Fibroblast of upper back skin (primary cell): ENCODE measurements around the gene FTMT.
"Not testable (repeated sequence)": the region's sequence is repeated elsewhere in the genome, so short reads cannot be mapped to it uniquely, and the experiment has no call there.

Source experiments
- DNase-seq: peaks from one replicate; pipeline ENCODE4 v3.0.0-alpha.2; 2013

FTMT gene

DNA sequence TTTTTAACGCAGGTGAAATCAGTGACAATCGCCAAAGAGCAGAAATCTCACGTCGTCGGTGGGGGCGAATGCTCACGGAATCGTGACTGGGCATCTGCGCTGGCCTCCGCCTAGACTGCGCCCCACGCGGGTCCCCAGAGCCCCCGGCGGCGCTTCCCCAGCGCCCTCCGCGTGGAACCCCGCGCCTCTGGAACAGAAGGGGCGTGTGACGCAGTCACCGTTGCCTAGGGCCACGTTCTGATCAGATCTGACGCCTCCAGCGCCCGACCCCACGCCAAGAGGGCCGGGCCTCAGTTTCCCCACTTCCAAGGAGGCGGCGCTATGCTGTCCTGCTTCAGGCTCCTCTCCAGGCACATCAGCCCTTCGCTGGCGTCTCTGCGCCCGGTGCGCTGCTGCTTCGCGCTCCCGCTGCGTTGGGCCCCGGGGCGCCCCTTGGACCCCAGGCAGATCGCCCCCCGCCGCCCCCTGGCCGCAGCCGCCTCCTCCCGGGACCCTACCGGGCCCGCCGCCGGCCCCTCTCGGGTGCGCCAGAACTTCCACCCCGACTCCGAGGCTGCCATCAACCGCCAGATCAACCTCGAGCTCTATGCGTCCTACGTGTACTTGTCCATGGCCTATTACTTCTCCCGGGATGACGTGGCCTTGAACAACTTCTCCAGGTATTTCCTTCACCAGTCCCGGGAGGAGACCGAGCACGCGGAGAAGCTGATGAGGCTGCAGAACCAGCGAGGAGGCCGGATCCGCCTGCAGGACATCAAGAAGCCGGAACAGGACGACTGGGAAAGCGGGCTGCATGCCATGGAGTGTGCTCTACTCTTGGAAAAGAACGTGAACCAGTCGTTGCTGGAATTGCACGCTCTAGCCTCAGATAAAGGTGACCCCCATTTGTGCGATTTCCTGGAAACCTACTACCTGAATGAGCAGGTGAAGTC is at the start of gene FTMT:
FTMT (plus strand) TSS at position 240 of the 932 bp plus-strand sequence; CDS start at position 322, 82 bp downstream.
- no peak for DNase-seq

DNA sequence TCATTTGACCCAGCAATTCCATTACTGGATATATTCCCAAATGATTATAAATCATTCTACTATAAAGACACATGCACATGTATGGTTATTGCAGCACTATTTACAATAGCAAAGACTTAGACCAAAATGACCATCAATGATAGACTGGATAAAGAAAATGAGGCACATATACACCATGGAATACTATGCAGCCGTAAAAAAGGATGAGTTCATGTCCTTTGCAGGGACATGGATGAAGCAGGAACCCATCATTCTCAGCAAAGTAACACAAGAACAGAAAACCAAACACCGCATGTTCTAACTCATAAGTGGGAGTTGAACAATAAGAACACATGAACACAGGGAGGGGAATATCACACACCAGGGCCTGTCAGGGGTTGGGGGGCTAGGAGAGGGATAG is 46.4 kb upstream of the FTMT start:
- not testable (repeated sequence) for DNase-seq

DNA sequence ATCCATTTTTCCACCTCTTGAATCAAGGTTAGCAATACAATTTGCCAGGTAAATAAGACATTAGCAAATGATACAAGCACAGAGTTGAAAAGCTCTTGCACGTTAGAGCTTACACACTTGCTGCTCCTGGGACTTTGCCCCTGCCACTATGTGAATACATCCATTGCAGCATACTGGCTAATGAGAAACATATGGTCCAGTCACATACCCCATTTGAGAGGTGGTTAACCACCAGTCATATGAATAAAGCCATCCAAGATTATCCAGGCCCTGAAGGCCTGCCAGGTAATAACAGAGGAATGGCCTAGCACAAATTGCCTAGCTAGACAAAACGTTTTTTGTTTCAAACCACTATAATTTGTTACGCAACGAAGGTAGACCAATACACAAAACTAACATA is 45.8 kb upstream of the FTMT start:
- peak; percentile 65 for DNase-seq

GRCh38 chr5:121816164-121816563 is 35.5 kb upstream of the FTMT start:
- DNase-seq = no peak

DNA sequence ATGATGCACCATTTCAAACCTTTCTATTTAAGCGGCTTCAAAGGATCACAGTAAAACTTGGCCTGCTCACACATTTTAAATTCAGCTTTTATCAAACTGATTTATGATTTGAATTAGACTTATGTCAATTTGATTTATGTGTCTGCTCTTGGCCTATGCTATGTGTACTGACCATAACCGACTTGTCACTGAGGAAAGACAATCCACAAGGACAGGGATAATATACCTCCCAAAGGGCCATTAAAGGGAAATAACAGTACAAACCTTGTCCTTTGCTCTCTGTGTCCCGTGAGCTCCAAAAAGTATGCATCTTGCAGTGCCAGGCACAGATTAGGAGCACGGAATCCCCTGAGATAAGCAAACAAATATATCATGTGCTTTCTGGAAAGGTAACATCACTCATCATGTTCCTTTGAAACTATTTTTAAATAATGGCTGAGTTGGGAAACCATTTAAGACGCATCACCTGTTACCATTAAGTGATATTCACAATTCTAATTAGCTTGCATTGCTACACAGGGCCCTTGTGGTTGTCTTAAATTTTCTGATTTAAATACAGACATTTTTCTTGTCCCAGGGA is 31.9 kb upstream of the FTMT start:
- DNase-seq = no peak

DNA sequence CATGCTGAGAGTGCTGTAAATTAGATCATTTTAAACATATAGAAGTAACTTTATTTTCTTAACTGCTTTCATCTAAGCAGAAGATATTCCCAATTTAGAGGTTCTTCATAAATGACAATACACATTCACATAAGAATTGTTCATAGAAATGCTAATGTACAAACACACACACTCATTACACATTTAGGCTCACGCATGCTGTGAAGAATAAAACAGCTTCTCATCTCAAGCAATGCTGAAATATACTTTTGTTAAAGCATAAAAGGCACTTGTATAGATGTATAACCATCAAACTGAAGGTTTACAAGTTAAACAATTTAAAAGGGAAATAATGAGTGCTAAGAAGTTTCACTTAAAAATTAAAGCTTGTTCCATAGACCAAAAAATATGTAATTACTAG is 18.1 kb upstream of the FTMT start:
- DNase-seq = no peak

DNA sequence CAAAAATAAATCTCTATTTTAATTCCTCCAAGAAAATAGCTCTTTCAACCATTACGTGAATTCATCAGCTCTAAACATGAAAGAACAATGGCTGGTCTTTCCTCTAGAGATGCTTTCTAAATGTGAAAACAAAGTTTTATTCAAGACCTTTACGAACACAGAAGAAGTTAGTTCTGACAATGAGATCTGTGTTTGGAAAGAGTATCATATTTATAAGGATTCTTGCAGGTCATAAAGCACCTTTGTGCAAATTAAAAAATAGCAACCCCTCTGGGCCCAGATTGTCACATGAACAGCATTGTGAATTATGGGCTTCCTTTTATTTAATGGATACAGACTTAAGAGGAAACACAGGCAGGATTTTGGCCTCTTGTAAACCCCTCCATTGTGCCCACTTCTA is 17.7 kb upstream of the FTMT start:
- DNase-seq = no peak

- DNase-seq = peak; percentile 5
These were observed 9.8 kb upstream of the FTMT start for GRCh38 chr5:121841892-121842291.

GRCh38 chr5:121850272-121850671 is 1.4 kb upstream of the FTMT start:
- DNase-seq = no peak

- no peak for DNase-seq
These were observed 2.2 kb downstream of the FTMT start for GRCh38 chr5:121853850-121854249.

DNA sequence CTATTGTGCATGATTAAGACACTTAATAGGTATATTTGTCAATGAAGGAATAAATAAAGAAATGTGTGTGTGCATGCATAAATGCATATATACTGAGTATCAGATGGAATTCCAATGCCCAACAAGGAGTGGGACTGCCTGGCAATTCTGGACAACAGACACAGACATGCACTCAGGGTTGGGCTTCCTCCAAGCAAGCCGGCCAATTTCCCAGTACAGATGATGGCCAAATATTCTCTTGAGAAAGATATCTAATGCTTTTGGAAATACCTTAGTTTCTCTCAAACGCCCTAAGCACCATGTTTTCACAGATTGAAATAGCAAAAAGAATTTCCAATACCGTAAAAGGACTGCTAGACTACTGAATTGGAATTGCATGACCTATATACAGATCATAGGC is 11.1 kb downstream of the FTMT start:
- DNase-seq = no peak

- no peak for DNase-seq
These were observed 12.1 kb downstream of the FTMT start for GRCh38 chr5:121863753-121864285.

DNA sequence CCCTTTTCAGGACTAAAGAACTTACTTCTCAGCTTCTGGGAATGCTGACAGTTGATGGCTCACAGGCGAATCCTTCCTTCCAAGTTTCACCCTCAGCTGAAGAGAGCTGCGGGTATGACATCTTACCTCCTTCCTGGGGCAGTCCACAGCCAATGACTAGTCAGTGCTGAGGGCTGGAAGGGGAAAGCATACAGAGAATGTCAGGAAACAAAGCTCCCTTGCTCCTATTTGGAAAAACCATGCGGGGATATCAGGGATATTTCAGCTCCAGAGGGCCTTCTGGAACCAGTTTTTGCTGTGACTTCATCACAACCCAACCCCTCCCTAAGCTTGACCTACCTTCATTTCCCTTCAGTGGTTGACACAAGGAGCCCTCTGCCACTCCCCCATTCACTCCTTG is 15.7 kb downstream of the FTMT start:
- DNase-seq = no peak

DNA sequence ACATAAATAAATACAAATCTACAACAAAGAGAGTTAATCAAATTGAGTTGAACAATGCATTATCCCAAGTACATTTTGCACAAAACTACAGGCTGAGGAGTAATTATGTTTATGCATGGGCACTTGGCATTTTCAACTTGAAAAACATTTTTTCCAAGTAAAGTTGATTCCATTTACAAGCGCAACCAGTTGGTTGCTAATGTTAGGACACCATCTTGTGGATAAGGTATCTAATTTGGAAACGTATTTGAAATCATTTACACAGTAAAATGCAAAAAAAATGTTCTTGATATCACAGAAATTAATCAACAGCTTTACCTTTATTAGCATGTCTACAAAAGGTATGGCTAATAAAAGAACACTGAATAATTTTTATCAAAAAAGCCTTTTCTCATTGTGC is 18.8 kb downstream of the FTMT start:
- DNase-seq = peak; percentile 5

- no peak for DNase-seq
These were observed 21.2 kb downstream of the FTMT start for GRCh38 chr5:121872856-121873255.

DNA sequence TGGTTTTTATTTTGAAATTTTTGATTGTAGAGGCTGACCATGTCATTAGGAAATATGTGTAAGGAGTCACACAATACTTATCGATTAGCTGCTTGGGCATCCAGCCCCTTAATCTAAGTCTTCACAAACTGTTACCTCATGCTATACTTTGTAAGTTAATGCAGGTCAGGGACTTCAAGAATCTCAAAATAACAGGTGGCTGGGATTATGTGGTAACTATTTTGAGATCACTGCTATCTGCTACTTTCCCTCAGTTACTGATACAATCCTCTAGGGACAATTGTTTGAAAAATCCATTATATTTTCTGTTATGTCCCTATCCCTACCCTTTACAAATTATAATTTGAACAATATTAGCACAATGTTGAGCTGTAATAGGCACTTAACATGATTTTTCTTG is 21.7 kb downstream of the FTMT start:
- DNase-seq = no peak

GRCh38 chr5:121885630-121886029 is 33.9 kb downstream of the FTMT start:
- no peak for DNase-seq

DNA sequence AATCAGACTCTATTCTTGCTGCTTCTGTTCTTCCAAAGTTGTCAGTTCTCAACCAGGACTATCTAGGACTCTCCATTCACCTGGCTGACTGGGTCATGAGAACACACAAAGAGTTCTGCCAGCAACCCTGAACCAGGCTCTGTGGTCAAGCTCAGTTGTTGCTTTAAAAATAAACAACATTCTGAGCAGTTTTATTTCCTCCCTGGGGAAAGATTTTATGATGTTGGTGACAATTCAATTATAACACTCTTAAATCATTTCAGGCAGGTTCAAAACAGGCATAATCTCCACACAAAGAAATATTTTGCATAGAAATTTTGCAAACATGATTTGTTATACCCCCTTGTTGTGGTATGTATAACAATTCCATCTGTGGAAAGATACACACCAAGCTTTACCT is 36.0 kb downstream of the FTMT start:
- no peak for DNase-seq

- no peak for DNase-seq
These were observed 38.7 kb downstream of the FTMT start for GRCh38 chr5:121890297-121890858.

GRCh38 chr5:121897341-121897740 is 45.7 kb downstream of the FTMT start:
- no peak for DNase-seq

DNA sequence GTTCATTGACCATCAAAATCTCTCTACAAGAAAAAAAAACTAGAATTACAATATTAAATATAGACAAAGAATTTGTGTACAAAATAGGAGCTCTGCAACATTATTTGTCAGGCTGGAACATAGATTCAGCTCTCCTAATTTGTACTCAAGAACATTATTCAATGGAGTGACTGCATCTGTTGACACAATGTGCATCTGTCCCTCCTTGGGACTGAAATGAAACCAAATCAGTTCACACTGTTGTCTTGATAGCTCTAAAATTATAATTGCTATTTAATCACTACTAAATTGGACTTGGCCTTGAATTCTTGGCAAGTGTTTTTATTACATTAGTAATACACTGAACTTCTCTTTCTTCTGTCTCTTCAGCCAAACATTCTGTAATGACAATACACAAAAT is 47.7 kb downstream of the FTMT start:
- DNase-seq = no peak
